Brain microvascular endothelial cell (primary cell): ENCODE measurements around the gene BACE2.

Source experiments
- DNase-seq: peaks from one replicate; pipeline ENCODE4 v3.0.0-alpha.2; 2020
- H3K27ac ChIP-seq: fragments of 250-450 bp; sonication (Bioruptor Pico); 2 replicates; pipeline ENCODE4 v1.5.1; 2020; ENCODE audit warnings: mild to moderate bottlenecking, moderate library complexity
- H3K27me3 ChIP-seq: fragments of 250-450 bp; sonication (Bioruptor Pico); replicated peaks from 2 replicates; pipeline ENCODE4 v1.5.1; 2020; ENCODE audit warnings: mild to moderate bottlenecking
- H3K36me3 ChIP-seq: fragments of 250-450 bp; sonication (Bioruptor Pico); replicated peaks from 2 replicates; pipeline ENCODE4 v1.5.1; 2020; ENCODE audit warnings: mild to moderate bottlenecking
- H3K4me3 ChIP-seq: 2 replicates; pipeline ENCODE4 v1.5.1; 2011; ENCODE audit warnings: low read depth, mild to moderate bottlenecking, control low read depth, low read length, moderate library complexity
- CTCF ChIP-seq: IDR thresholded peaks from 2 replicates; pipeline ENCODE4 v1.5.1; 2011; ENCODE audit warnings: low read depth, mild to moderate bottlenecking, moderate library complexity, low read length, control low read depth, inconsistent platforms; ENCODE audit errors: missing control alignments
- in situ Hi-C: cut with HindIII; loops from 2 replicates; pipeline ENCODE4 v1.10.0; 2017; ENCODE audit warnings: low sequenced_read_pairs, low pct_ligation_motif_present

The BACE2 gene

GRCh38 chr21:41168391-41169257, 664 bp downstream of the BACE2 start:
- DNase-seq = peak; percentile 42
- TF ChIP-seq CTCF = peak; percentile 25
- Histone ChIP-seq H3K27ac (no peak overlapping the region), H3K36me3 (no peaks in the 10 kb centered on the region), H3K27me3 (no peaks in the 10 kb centered on the region), H3K4me3 (peak overlapping the region; percentile 66)
- in situ Hi-C loops = no loop called here

- TF ChIP-seq CTCF = no peak
- H3K4me3 ChIP-seq = peak overlapping the region; percentile 66
- no peak overlapping the region for H3K27ac ChIP-seq
- no peaks in the 10 kb centered on the region for H3K27me3 ChIP-seq
- no peaks in the 10 kb centered on the region for H3K36me3 ChIP-seq
- no peak for DNase-seq
- in situ Hi-C loops = no loop called here
Measured at GRCh38 chr21:41169258-41169576, 1.3 kb downstream of the BACE2 start.

GRCh38 chr21:41169701-41170100, 1.7 kb downstream of the BACE2 start:
- in situ Hi-C loops = no loop called here
- Histone ChIP-seq H3K36me3 (no peaks in the 10 kb centered on the region), H3K27me3 (no peaks in the 10 kb centered on the region), H3K27ac (no peak overlapping the region), H3K4me3 (no peak overlapping the region)
- no peak for TF ChIP-seq CTCF
- DNase-seq = no peak

- no peaks in the 10 kb centered on the region for H3K36me3 ChIP-seq
- H3K27ac ChIP-seq = no peak overlapping the region
- TF ChIP-seq CTCF = peak; percentile 91
- in situ Hi-C loops = no loop called here
- H3K4me3 ChIP-seq = no peak overlapping the region
- no peak for DNase-seq
- no peaks in the 10 kb centered on the region for H3K27me3 ChIP-seq
Measured at GRCh38 chr21:41170442-41170841, 2.5 kb downstream of the BACE2 start.

- Histone ChIP-seq H3K27ac (no peak overlapping the region), H3K27me3 (no peaks in the 10 kb centered on the region), H3K4me3 (no peak overlapping the region), H3K36me3 (no peaks in the 10 kb centered on the region)
- TF ChIP-seq CTCF = no peak
- in situ Hi-C loops = no loop called here
- DNase-seq = no peak
Measured at GRCh38 chr21:41170859-41171609, 3.1 kb downstream of the BACE2 start.
